ENCODE data around the gene CD276.

CD276 gene

DNA sequence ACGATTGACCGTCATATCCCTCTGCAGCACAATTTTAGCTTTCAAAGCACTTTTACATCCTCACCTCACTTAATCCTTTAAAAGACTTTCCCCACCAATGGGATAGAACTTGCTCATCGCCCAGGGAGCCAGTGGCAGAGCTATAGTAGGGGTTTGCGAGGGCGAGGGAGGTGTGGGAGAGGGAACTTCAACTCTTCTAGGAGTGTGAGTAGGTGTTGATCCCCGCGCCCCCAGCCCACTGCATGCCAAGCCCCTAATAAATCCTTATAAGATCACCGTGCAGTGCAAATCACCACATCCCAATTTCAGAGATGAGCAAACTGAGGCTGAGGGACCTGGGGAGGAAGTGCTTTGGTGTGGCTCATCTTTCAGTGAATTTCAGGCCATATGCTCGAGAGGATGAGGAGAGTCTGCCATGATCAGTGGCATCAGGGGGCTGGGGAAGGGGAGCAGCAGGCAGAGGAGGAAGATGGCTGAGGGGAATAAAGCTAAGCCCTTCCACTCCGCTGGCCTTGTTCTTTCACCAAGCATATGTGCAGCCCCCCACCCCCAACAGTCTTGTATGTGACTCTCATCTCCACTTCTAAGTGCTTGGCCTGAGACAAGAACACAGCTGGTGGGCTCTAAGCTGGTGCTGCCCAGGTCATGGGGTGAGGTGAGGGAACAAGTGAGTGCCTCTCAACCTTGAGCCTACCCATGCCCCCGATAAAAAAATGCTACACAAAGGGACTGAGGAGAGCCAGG, 63.8 kb downstream of the CD276 start:
- DNase-seq (ENCODE audit: low read depth): no peak

DNA sequence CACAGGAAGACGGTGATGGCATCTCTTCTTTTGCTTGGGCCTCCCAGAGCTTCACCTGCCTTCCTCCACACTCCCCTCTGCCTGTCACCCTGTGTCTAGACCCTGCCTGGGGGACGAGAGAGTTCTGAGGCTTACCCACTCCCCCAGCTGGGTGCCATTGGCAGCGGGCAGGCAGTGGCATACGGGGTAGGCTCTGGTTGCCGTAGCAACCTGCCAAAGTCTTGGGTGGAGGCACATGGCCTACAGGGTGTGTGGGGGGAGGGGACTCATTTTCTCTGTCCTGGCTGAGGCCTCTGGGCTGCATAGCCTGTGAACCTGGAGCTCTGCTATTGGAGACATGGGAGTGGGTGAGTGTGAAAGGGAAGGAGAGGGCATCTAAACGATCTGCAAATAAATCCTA, 64.5 kb downstream of the CD276 start:
- DNase-seq (ENCODE audit: low read depth): no peak

- DNase-seq (ENCODE audit: low read depth): no peak
Observed at GRCh38 chr15:73749533-73749932, 65.3 kb downstream of the CD276 start.

GRCh38 chr15:73749971-73750370, 65.8 kb downstream of the CD276 start:
- no peak for DNase-seq (ENCODE audit: low read depth)

GRCh38 chr15:73750438-73750837, 66.3 kb downstream of the CD276 start:
- no peak for DNase-seq (ENCODE audit: low read depth)

DNA sequence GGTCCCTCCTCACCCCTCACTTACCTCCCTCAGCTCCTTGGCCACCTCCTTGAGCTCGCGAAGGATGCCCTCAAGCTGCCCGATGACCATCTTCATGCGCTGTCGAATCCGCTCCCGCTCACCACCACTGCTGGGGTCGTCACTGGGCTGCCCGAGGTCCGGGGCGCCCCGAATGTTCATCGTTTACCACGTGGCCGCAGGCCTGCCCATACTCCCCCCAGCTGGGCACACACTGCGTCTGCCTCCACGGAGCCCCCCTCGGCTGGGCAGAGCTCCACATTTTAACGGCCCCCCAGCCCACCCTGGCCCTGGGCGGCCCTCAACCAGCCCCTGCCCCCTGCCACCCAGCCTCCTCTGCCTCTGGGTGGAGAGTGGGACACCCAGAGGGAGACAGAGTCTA, 66.8 kb downstream of the CD276 start:
- no peak for DNase-seq (ENCODE audit: low read depth)

- DNase-seq (ENCODE audit: low read depth): no peak
Observed at GRCh38 chr15:73751511-73751898, 67.3 kb downstream of the CD276 start.

DNA sequence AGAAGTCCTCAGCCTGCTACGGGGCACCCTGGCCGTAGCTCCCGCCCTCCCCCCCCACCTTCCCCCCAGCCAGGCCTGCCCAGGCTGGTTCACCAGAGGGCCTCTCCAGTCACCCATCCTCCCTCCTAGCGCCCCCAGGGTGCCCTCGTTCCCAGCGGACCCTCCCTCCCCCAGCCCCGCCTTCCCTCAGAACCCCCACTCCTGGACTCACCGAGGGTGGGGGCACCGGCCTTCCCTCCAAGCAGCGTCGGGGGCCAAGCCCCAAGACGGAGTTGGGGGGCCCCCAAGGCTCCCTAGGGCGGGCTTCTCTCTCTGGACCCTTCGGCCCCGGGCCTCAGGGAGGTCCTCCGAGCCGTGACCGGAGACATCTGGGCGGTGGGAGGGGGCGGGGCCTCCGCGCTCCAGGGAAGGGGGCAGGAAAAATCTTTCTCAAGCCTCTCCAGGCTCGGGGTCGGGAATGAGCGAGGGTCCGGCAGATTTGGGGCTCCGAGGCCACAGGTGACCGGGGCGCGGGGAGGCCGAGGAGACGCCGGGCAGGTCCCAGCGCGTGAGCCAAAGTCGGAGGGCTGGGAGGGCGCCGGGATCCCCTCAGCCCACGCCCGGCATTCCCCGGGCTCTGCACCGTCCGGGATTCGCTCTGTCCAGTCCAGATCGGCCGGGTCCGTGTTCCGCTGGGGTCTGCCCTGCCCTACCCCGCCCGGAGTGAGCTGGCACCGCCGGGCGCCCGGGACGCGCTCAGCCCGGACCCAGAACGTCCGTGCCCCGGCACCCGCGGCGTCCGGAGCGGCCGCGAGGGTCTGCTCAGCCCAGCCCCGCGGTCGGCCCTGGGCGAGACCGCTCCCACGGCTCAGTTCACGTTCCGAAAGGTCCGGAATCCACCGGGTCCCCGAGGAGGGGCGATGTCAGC, 68.0 kb downstream of the CD276 start:
- DNase-seq (ENCODE audit: low read depth): no peak

- DNase-seq (ENCODE audit: low read depth): no peak
Observed at GRCh38 chr15:73752806-73753193, 68.6 kb downstream of the CD276 start.

DNA sequence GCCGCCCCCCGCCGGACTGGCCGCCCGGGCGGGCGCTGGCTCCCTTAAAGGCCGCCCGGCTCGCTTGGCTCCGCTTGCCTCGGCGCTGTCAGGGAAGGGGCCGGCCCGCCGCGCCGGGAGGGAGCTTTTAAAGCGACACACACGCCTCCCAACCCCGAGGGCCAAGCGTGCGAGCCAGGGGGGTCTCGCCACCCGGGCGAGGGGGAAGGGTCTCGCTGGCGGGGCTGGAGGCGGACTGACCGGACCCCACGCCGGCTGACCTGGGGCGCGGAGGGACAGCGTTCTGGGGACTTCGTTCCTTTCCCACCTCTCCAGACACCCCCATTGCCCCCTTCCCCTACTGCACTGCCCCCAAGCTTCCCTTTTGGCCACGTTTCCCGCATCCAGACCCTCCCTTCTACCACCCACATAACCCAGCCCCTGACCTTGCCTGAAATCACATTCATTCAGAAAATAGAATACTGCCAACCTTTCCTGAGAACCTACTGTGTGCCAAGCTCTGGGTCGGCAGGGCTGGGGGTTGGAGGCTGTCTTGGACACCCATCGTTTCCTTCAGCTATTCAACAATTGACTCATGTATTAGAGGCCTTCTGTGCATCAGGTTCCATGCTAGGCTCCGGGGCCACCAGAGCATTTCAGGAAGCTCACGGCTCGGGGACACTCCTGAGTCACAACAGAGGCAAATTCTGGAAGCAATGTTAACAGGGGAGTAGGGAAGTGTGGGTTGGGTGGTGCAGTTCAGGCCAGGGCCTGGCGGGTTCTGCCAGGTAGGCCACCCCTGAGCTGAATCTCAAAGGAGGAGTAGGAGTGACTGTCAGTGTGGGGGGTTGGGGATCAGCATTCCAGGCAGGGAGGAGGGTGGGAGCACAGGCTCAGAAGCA, 69.3 kb downstream of the CD276 start, which contains the start of gene INSYN1:
INSYN1 (minus strand) TSS at position 102 of the 881 bp plus-strand sequence. CDS start 2,221 bp downstream, outside the sequence.
- no peak for DNase-seq (ENCODE audit: low read depth)

DNA sequence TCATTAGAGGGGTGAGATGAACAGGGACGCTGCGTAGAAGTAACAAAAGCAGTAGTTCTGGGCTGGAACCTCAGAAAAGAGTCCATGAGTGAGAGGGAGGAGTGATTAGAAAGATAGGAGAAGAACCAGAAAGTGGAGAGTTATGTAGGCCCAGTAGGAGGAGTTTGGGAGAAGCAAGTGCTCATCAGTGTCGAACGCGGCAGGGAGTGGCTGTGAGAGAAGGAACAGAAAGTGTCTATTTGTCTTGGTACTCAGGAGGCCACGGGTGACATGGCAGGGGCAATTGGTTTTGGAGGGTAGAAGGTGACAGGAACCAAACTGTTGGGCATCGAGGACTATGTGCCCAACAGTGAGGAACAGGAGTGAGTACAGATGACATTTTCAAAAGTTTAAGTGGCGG, 70.3 kb downstream of the CD276 start:
- DNase-seq (ENCODE audit: low read depth): no peak

GRCh38 chr15:73755481-73755880, 71.3 kb downstream of the CD276 start:
- DNase-seq (ENCODE audit: low read depth): no peak

GRCh38 chr15:73755946-73756345, 71.8 kb downstream of the CD276 start:
- DNase-seq (ENCODE audit: low read depth): no peak

GRCh38 chr15:73756390-73756789, 72.2 kb downstream of the CD276 start:
- no peak for DNase-seq (ENCODE audit: low read depth)

GRCh38 chr15:73756947-73757513, 72.8 kb downstream of the CD276 start:
- DNase-seq (ENCODE audit: low read depth): no peak

DNA sequence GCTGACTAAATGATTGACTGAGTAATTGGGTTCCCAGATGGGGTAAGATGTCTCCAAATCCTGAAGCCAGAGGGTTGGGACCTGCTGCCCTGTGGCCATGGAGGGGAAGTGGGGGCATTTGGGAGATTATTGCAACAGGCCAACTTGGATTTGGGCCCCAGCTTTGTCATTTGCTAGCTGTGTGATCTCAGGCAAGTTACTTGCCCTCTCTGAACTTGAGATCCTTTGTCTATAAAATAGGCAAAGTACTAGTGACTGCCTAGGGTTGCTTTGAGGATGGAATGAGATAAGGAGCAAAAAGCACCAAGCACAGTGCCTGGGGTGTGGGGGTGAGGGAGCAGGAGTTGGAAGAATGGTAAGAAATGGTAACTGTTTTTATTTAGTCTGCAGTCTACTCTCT, 73.4 kb downstream of the CD276 start:
- no peak for DNase-seq (ENCODE audit: low read depth)

DNA sequence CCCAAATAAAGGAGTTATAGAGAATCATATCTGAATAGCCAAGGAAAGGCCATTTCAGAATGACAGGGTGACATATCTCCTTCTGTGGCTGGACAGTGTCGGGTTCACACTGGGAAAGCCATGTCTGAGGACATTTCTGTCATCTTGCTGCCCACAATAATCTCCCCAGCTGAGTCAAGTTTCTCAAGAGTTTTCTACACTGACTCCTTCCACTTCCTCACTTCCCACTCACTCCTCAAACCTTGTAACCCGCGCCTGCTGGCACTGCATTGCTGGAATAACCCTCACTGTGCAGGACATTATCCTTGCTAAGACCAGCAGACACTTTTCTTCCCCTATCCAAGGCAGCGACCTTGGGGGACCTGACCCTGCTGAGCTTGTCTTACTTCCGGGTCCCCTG, 74.3 kb downstream of the CD276 start:
- no peak for DNase-seq (ENCODE audit: low read depth)

DNA sequence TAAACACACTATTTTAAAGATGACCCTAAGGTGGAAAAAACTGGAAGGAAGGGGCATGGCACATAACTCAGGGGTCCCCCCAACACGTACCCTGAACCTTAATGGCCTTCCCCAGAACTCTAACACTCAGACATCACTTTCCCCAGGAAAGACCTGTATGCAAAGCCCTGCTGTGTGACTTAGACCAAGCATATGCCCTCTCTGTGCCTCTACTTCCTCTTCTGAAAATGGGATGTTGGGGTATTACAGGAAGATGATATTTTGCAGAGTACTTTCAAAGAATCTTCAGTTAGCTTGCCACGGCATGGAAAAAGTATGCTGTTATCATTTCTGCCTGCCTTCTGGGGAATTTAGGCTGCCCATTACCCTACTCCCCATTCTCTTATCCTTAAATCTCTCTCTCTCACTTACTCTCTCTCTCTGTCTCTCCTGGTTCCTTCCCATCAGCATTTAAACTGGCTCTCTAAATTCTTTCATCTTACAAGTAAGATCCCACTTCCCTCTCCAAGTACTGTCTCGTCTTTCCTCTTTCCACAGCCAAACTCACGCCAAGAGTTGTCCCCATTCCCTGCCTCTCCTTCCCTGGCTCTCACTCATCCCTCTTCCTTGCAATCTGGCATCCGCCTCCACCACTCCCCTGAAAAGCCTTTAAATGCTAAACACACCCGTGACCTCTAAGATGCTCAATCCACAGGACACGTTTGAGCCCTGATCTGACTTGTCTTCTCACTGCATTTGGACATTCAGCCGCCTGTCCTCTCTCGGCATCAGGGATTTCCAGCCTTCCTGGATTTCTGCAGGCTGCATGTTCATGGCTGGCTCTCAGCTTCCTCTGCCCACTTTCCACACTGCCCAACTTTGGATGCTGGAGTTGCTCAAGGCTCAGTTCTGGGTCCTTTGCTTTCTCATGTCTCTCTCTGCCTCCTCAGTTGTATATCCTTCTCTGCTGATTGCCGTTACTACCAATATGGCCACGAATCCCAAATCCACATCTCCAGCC, 76.4 kb downstream of the CD276 start:
- DNase-seq (ENCODE audit: low read depth): no peak

- no peak for DNase-seq (ENCODE audit: low read depth)
Observed at GRCh38 chr15:73763931-73764330, 79.7 kb downstream of the CD276 start.

Measured in stimulated activated CD8-positive, alpha-beta memory T cell treated with anti-CD3 and anti-CD28 coated beads, Interleukin-4, amount 100 ng/mL, for 24 hours (primary cell).